HG03521 (cell line): ENCODE results near the gene UBALD2.
"Not testable (repeated sequence)": the region's sequence is repeated elsewhere in the genome, so short reads cannot be mapped to it uniquely, and the experiment has no call there.

Experiments
- ATAC-seq: cut with Tn5 transposase; IDR thresholded peaks from one replicate; pipeline ENCODE4 v1.9.1; 2021; ENCODE audit warnings: mild to moderate bottlenecking, moderate library complexity; ENCODE audit not compliant: unreplicated experiment

The UBALD2 gene

GRCh38 chr17:76276461-76277299 is 11.5 kb downstream of the UBALD2 start:
- no peak for ATAC-seq

GRCh38 chr17:76277300-76278267 is 12.4 kb downstream of the UBALD2 start:
- ATAC-seq: no peak

DNA sequence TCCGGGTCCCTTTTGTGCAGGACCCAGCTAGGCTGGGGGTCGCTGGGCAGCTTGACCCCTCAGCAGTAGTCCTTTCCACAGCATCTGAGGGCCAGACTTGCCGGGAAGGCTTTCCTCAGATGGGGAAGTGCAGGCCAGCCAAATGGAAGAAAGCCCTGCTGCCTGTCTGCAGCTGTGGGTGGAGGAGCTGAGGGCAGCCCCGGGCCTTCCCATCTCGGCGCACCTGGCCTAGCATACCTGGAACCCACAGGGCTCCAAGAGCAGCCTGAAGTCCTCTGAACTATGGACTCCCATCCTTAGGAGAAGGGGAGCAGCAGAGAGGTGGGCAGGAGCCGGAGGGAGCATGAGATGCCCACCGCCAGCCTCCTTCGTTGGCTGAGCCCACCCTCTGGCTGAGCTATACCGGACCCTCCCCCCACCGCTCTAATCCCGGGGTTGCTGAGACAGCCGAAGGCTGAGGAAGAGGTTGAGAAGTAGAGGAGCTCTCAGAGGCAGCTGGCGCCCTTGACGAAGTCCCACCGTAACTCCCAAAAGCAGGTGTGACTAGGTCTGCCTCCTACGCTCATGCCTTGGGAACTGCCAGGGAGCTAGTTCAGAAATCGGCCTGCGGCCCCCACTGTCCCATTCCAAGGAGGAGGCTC is 13.2 kb downstream of the UBALD2 start:
- no peak for ATAC-seq

DNA sequence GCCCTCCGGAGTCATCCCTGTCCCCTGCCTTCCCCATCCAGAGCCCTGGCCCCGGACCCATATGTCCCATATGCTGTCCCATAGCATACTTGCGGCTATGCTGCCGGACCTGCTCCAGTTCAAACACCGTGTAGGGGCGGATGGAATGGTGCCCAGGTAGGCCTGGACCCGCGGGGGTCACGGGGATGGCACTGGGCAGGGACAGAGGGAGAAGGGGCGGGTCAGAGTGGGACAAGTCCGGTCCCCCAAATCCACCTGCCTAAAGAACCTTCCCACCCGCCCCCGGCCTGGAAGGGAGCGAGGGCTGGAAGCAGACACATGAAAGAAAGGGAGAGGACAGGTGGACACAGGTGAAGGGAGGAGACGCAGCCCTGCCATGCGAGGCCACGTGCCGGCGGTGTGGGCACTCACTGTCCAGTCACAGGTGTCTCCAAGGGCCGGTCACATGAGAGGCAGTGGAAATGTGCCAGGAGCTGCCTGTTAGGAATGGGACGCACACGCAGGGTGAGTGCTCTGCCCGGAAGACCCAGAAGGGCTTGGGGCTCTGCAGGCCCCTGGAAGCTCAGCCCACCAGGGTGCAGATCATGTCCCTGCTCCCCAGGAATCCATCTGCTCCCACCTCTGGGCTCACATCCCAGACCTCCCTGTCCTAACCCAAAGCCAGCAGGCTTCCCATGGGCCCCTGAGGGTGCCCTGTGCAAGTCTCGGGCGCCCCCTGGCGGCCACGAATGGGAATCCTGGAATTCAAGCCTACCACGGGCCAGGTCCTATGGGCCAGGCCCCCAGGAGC is 14.0 kb downstream of the UBALD2 start:
- no peak for ATAC-seq

DNA sequence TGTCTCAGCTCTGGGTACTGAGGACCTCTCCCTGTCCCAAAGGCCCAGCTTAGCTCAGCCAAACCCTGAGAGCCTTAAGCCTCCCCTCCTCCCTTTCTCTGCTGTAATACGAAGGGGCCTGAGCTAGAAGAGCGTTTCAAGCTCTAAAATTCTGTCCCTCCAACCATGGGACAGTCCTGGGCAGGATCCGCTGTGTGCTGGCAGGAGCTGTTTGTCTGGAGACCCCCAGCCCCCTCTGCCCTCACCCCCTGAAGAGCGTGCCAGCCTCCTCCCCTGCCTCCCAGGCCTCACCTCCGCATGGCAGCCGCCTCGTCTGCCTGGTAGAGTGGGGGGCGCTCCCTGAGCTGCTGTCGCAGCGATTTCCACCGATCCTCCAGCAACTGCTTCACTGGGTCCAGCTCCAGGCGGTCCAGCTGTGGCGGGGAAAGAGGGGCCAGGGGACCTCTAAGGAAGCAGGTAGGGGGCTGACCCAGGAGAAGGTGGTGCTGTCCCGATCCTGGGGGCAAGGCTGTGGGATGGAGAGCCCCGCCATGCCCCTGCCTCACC is 14.7 kb downstream of the UBALD2 start:
- no peak for ATAC-seq

DNA sequence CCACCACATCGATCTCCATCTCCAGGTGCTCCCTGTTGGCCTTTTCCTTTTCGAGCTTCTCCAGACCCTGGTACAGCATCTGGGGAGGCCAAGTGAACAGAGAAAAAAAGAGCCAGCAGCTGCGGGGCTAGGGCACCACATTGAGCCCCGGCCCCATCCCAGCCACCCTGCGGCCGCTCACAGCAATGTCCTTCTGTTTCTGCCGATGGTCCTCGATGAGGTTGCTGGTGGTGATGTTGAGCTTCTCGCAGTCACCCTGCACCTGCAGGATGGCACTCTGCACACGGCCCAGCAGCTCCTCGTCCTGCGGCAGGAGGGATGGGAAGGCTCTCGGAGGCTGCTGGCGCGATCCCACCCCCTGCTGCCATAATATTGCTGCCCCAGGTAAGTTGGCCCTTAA is 15.5 kb downstream of the UBALD2 start:
- ATAC-seq: no peak

- no peak for ATAC-seq
These were observed 16.6 kb downstream of the UBALD2 start for GRCh38 chr17:76281573-76282371.

DNA sequence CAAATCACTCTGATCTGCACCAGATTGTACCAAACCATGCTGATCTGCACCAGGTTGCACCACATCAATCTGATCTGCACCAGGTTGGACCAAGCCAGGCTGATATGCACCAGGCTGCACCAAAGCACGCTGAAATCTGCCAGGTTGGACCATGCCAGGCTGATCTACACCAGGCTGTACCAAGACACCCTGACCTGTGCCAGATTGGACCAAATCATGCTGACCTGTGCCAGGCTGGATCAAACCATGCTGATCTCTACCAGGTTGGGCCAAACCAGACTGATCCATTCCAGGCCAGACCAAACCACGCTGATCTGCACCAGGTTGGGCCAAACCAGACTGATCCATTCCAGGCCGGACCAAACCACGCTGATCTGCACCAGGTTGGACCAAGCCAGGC is 27.4 kb downstream of the UBALD2 start:
- ATAC-seq: no peak

DNA sequence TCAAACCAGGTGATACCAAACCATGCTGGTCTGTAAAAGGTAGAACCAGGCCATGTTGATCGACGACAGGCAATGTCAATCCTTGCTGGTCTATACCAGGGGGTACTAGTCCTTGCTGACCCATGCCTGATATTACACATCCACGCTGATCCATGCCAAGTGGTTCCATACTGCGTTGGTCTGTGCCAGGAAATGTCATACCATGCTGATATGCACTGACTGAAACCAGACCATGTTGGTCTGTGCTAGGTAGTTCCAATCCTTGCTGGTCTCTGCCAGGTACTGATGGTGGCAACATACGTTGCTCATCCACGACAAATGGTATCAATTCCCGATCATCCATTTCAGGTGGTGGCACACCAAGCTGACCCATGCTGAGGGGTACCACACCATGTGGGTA is 28.0 kb downstream of the UBALD2 start:
- no peak for ATAC-seq

DNA sequence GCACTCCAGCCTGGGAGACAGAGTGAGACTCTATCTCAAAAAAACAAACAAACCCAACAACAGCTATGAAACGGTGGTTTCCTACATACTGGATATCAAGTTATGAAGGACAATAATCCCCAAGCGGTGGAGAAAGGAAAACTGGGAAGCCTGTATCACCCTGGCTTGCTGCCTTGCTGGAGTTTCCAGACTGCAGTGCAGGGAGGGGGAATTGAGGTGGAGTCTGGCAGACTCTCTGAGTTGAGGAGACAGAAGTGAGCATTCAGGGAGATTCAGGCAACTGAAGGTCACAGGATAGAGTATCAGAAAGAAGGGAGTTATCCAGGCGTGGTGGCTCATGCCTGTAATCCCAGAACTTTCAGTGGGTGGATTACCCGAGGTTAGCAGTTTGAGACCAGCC is 31.0 kb downstream of the UBALD2 start:
- ATAC-seq: no peak

- no peak for ATAC-seq
These were observed 31.7 kb downstream of the UBALD2 start for GRCh38 chr17:76296889-76297288.

DNA sequence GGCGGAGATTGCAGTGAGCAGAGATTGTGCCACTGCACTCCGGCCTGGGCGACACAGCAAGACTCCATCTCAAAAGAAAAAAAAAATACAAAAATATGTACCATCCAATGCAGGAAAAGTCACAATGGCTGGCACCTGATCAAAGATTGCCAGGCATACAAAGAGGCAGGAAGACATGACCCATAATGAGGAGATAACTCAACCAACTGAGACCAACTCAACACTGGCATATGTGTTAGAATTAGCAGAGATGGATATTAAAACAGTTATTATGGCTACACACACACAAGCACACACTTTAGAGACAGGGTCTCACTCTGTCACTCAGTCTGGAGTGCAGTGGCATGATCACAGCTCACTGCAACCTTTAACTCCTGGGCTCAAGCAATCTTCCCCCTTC is 32.3 kb downstream of the UBALD2 start:
- no peak for ATAC-seq

- no peak for ATAC-seq
These were observed 39.3 kb downstream of the UBALD2 start for GRCh38 chr17:76304226-76305134.

DNA sequence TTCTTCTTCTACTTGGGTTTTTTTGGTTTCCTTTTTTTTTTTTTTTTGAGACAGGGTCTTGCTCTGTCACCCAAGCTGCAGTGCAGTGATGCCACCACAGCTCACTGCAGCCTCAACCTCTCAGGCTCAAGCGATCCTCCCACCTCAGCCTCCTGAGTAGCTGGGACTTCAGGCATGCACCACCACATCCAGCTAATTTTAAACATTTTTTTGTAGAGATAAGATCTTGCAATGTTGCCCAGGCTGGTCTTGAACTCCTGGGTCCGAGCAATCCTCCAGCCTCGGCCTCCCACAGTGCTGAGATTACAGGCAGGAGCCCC is 39.9 kb downstream of the UBALD2 start:
- not testable (repeated sequence) for ATAC-seq

DNA sequence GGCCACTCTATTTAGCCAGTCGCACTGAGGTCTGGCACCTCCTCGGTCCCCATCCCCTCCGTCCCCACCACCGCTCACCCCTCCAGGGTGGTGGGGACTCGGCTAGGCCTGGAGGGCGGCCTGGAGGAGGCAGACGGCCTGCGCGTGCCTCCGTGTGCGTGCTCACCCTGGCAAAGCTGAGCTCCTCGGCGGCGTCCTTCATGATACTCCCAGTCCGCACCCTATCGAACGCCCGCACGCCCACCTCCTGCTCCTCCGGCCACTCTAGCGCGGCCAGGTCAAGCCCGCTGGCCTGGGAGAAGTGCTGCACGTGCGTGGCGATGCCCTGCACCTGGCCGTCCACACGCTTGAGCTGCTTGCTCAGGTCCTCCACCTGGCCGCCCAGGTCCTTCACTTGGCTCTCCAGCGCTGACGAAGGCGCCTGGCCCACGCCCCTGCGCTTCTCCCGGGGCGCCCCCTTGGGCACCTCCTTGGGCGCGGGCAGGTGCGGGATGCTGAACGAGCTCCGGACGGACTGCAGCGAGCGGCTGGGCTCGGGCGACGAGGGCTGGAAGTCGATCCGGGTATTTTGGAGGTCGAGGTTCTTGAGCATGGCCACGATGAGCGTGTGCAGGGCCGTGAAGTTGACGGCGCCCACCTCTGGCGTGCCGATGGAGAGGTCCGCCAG is 42.3 kb downstream of the UBALD2 start:
- no peak for ATAC-seq

DNA sequence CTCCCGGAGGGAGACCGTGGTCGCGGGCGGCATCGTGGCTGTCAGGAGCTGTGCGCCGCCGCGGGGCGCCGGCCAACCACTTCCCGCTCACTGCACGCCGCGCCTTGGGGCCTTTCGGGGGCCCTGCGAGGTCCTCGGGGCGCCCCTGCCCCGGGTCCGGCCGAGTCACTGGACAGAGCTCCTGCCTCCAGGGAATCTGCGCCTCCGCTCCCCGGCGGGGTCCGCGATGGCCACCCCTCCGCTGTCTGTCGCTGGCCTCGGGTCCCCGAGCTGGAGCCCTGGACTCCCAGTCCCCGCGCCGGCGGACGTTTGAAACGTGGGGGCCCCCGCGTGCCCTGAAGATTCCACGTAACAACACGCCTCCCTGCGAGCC is 42.8 kb downstream of the UBALD2 start, which contains the start of gene QRICH2:
QRICH2 (minus strand) TSS at position 311 of the 373 bp plus-strand sequence; CDS start at position 33, 278 bp downstream.
- ATAC-seq: no peak

GRCh38 chr17:76309461-76309860 is 44.3 kb downstream of the UBALD2 start:
- ATAC-seq: no peak

- no peak for ATAC-seq
These were observed 47.6 kb downstream of the UBALD2 start for GRCh38 chr17:76312735-76313134.
